DOHH2 (cell line): Measurements from ENCODE around the gene PRUNE1.
A peak's percentile ranks its signal among the peaks of the same experiment; 100 is the strongest.

Experiments used
- H3F3A ChIP-seq: fragments of 200-600 bp; sonication (generic), shearing (Covaris generic); 2 replicates; pipeline ENCODE4 v1.6.0; 2016; ENCODE audit warnings: antibody characterized with exemption, mild to moderate bottlenecking; ENCODE audit not compliant: control insufficient read depth, insufficient read depth
- H3K27ac ChIP-seq: fragments of 200-600 bp; sonication (generic); 2 replicates; pipeline ENCODE4 v1.5.1; 2014; ENCODE audit warnings: low read depth, mild to moderate bottlenecking, low read length, moderate library complexity
- H3K27me3 ChIP-seq: fragments of 200-600 bp; sonication (generic); 2 replicates; pipeline ENCODE4 v1.6.1; 2014; ENCODE audit warnings: mild to moderate bottlenecking, low read length, mixed read lengths; ENCODE audit not compliant: control insufficient read depth
- H3K36me3 ChIP-seq: fragments of 200-600 bp; sonication (generic); 2 replicates; pipeline ENCODE4 v1.6.1; 2014; ENCODE audit warnings: mild to moderate bottlenecking, low read length, moderate library complexity, mixed read lengths; ENCODE audit not compliant: control insufficient read depth
- H3K4me1 ChIP-seq: fragments of 200-600 bp; sonication (generic); 2 replicates; pipeline ENCODE4 v1.6.1; 2014; ENCODE audit warnings: mild to moderate bottlenecking, low read length, mixed read lengths; ENCODE audit not compliant: control insufficient read depth
- H3K4me2 ChIP-seq: fragments of 200-600 bp; sonication (generic); 2 replicates; pipeline ENCODE4 v1.6.0; 2014; ENCODE audit warnings: mild to moderate bottlenecking, low read length, moderate library complexity
- H3K4me3 ChIP-seq: fragments of 200-600 bp; sonication (generic); 2 replicates; pipeline ENCODE4 v1.5.1; 2014; ENCODE audit warnings: mild to moderate bottlenecking, low read length, mixed read lengths
- H3K79me2 ChIP-seq: fragments of 200-600 bp; sonication (generic); 2 replicates; pipeline ENCODE4 v1.6.1; 2014; ENCODE audit warnings: mild to moderate bottlenecking, low read length, mixed read lengths; ENCODE audit not compliant: control insufficient read depth
- H3K9me2 ChIP-seq: fragments of 200-600 bp; sonication (generic); replicated peaks from 2 replicates; pipeline ENCODE4 v1.6.1; 2014; ENCODE audit warnings: mild to moderate bottlenecking, low read length, mixed read lengths; ENCODE audit not compliant: control insufficient read depth
- H3K9me3 ChIP-seq: fragments of 200-600 bp; sonication (generic); 2 replicates; pipeline ENCODE4 v1.6.1; 2014; ENCODE audit warnings: antibody characterized with exemption, low read length, mixed read lengths; ENCODE audit not compliant: control insufficient read depth, insufficient read depth
- H4K20me1 ChIP-seq: fragments of 200-600 bp; sonication (generic); 2 replicates; pipeline ENCODE4 v1.6.0; 2014; ENCODE audit warnings: low read depth, mild to moderate bottlenecking, antibody characterized with exemption, low read length, moderate library complexity; ENCODE audit not compliant: control insufficient read depth, insufficient read depth
- CTCF ChIP-seq: fragments of 200-600 bp; sonication (generic); IDR thresholded peaks from one replicate; pipeline ENCODE4 v1.5.1; 2014; ENCODE audit warnings: antibody characterized with exemption, mild to moderate bottlenecking, low read depth, low read length; ENCODE audit not compliant: poor library complexity, severe bottlenecking
- EZH2phosphoT487 ChIP-seq: fragments of 200-600 bp; sonication (generic); IDR thresholded peaks from 2 replicates; pipeline ENCODE4 v1.6.1; 2017; ENCODE audit warnings: borderline replicate concordance, mild to moderate bottlenecking, antibody characterized with exemption, low read length, moderate library complexity, mixed read lengths

PRUNE1 gene

GRCh38 chr1:151060007-151060656 lies 51.9 kb downstream of the PRUNE1 start, which contains the start of gene MLLT11:
Gene MLLT11 (plus strand): TSS chr1:151060397. CDS start chr1:151067225, 6,828 bp downstream.
- Histone ChIP-seq H3K4me2 (peak within 1 kb of the TSS; percentile 88), H3K27ac (peak within 1 kb of the TSS; percentile 57), H3K4me1 (peaks cover 43% of the 10 kb centered on the region), H3K36me3 (peaks cover 38% of the 10 kb centered on the region), H3K4me3 (peak within 1 kb of the TSS; percentile 86), H3K9me3 (no peaks in the 10 kb centered on the region), H3K79me2 (peaks cover 61% of the 10 kb centered on the region), H4K20me1 (peaks cover 15% of the 10 kb centered on the region), H3K27me3 (no peaks in the 10 kb centered on the region), H3K9me2 (no peaks in the 10 kb centered on the region), H3F3A (no peaks in the 10 kb centered on the region)
- TF ChIP-seq CTCF, result peak; percentile 54
- no peak for TF ChIP-seq EZH2phosphoT487

- Histone ChIP-seq H3K4me1 (peaks cover 43% of the 10 kb centered on the region), H3K27me3 (no peaks in the 10 kb centered on the region), H3K9me3 (no peaks in the 10 kb centered on the region), H3K79me2 (peaks cover 56% of the 10 kb centered on the region), H3K9me2 (no peaks in the 10 kb centered on the region), H3K27ac (peak overlapping the region; percentile 57), H3K4me2 (peak overlapping the region; percentile 88), H4K20me1 (peaks cover 15% of the 10 kb centered on the region), H3K4me3 (peak overlapping the region; percentile 86), H3K36me3 (peaks cover 31% of the 10 kb centered on the region), H3F3A (no peaks in the 10 kb centered on the region)
- TF ChIP-seq EZH2phosphoT487, result no peak
- no peak for TF ChIP-seq CTCF
These were observed 52.6 kb downstream of the PRUNE1 start for GRCh38 chr1:151060657-151061421.

- Histone ChIP-seq H3F3A (no peaks in the 10 kb centered on the region), H3K4me3 (peak overlapping the region; percentile 86), H3K9me2 (no peaks in the 10 kb centered on the region), H3K79me2 (peaks cover 48% of the 10 kb centered on the region), H3K36me3 (peaks cover 23% of the 10 kb centered on the region), H3K27me3 (no peaks in the 10 kb centered on the region), H3K9me3 (no peaks in the 10 kb centered on the region), H3K4me2 (peak overlapping the region; percentile 88), H4K20me1 (peaks cover 12% of the 10 kb centered on the region; the same call in 1 of the 2 replicates), H3K4me1 (peaks cover 35% of the 10 kb centered on the region), H3K27ac (no peak overlapping the region)
- no peak for TF ChIP-seq CTCF
- no peak for TF ChIP-seq EZH2phosphoT487
These were observed 53.5 kb downstream of the PRUNE1 start for GRCh38 chr1:151061704-151062103.
